ENCODE measurements around the gene HSPB6. TPM values are rescaled to one million over a fixed set of nuclear protein-coding genes. Genes with fewer than 3 reads are reported as not detected.
"Not testable (repeated sequence)": the region's sequence is repeated elsewhere in the genome, so short reads cannot be mapped to it uniquely, and the experiment has no call there.

Gene HSPB6
- total RNA-seq, 1 donor from 2014 or later = 0.13 TPM

GRCh38 chr19:35786299-35787160 is 29.7 kb upstream of the HSPB6 start:
- DNase-seq (ENCODE audit: low read depth in 2 of 2) = no peak

DNA sequence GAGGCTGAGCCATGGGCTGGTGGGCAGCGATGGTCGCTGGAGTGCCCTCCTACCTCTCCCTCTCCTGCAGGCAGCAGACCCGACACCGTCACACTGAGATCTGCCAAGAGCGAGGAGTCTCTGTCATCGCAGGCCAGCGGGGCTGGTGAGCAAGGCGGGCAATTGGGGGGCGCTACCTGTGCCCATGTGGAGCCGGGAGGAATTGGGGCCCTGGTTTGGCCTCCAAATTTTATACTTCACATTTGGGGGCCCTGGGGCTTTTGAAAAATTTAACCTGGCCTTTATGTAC is 28.5 kb upstream of the HSPB6 start:
- no peak for DNase-seq (ENCODE audit: low read depth in 2 of 2)

- no peak for DNase-seq (ENCODE audit: low read depth in 2 of 2)
These were observed 27.9 kb upstream of the HSPB6 start for GRCh38 chr19:35784503-35785338.

GRCh38 chr19:35783469-35784434 is 26.9 kb upstream of the HSPB6 start:
- no peak for DNase-seq (ENCODE audit: low read depth in 2 of 2)

- DNase-seq (ENCODE audit: low read depth in 2 of 2) = no peak
These were observed 25.8 kb upstream of the HSPB6 start for GRCh38 chr19:35782589-35782988.

GRCh38 chr19:35781650-35782049 is 24.8 kb upstream of the HSPB6 start:
- DNase-seq (ENCODE audit: low read depth in 2 of 2) = no peak

GRCh38 chr19:35780717-35781116 is 23.9 kb upstream of the HSPB6 start:
- DNase-seq (ENCODE audit: low read depth in 2 of 2) = no peak

GRCh38 chr19:35780058-35780457 is 23.2 kb upstream of the HSPB6 start:
- no peak for DNase-seq (ENCODE audit: low read depth in 2 of 2)

DNA sequence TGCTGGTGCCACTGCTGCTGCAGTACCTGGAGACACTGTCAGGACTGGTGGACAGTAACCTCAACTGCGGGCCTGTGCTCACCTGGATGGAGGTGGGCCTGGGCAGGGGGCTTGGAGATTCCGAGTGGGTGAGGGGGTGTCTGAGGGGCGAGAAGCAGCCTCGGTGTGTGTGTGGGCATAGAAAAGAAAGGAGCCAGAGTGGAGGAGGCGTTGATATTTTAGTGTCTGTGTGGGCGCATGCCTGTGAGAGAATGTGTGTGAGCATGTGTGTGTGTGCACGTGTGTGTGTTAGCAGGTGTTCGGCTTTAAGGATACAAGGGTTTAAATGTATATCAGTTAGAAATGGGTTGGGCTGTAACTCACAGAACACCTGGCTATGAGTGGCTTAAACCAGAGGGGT is 22.2 kb upstream of the HSPB6 start:
- DNase-seq (ENCODE audit: low read depth in 2 of 2) = no peak

DNA sequence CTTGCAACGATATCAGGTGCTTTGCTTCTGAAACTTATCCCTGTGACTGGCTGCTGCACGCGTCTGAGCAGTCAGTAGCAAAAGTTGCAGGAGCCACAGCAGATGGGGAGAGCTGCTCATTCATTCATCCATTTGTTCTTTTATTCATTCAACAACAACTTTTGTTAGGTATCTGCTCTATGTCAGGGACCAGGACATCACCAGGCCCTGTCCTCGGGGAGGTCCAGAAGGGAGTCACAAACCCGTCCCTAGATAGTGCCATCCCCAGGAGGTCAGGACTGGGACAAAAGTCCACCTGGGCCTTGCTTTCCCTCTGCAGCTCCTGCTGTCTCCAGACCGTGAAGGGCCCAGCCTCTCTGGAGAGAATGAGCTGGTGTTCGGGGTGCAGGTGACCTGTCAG is 21.1 kb upstream of the HSPB6 start:
- no peak for DNase-seq (ENCODE audit: low read depth in 2 of 2)

DNA sequence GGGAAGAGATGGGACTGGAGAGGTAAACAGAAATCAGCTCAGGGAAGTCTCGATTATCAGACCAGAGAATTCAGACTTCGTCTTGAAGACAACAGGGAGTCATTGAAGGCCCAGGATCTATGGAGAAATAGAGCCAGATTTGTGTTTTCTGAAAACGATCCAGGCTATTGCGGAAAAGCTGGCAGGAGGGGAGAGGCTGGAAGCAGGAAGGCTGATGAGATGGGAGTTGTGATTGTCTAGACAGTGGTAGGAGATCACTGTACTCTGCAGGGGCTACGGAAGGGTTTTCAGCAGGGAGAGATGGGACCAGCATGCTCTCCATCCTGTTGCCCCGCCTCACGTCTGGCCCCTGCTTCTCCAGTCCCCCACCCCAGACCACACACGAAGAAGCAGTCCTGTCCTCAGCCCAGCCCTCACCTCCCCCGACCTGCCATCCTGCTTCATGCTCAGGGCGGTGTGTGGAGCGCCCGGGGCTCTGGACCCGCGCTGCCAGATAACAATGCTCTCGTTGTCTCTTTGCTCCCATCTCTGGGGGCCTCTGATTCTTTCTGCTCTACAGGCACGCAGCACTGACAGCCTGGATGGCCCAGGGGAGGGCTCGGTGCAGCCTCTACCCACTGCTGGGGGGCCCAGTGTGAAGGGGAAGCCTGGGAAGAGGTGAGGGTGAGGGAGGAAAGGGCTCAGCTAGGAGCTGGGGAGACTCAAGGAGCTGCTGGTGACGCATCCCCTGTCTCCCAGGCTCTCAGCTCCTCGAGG is 20.4 kb upstream of the HSPB6 start:
- no peak for DNase-seq (ENCODE audit: low read depth in 2 of 2)

GRCh38 chr19:35776102-35776788 is 19.4 kb upstream of the HSPB6 start:
- no peak for DNase-seq (ENCODE audit: low read depth in 2 of 2)

GRCh38 chr19:35775298-35776101 is 18.7 kb upstream of the HSPB6 start, which contains the start of gene ARHGAP33:
ARHGAP33 (plus strand) TSS chr19:35775564; CDS start chr19:35775659, 95 bp downstream.
- DNase-seq (ENCODE audit: low read depth in 2 of 2) = peak; percentile 87 to 97

DNA sequence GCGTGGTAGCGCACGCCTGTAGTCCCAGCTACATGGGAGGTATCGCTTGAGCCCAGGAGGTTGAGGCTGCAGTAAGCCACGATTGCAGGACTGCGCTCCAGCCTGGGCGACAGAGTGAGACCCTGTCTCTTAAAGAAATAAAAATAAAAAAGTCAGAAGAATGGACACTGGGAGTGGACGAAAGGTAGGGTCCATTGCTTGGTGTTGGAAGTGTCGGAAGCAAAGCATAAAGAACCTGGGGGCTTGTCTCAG is 18.1 kb upstream of the HSPB6 start:
- DNase-seq (ENCODE audit: low read depth in 2 of 2) = no peak

GRCh38 chr19:35774274-35775045 is 17.6 kb upstream of the HSPB6 start:
- no peak for DNase-seq (ENCODE audit: low read depth in 2 of 2)

DNA sequence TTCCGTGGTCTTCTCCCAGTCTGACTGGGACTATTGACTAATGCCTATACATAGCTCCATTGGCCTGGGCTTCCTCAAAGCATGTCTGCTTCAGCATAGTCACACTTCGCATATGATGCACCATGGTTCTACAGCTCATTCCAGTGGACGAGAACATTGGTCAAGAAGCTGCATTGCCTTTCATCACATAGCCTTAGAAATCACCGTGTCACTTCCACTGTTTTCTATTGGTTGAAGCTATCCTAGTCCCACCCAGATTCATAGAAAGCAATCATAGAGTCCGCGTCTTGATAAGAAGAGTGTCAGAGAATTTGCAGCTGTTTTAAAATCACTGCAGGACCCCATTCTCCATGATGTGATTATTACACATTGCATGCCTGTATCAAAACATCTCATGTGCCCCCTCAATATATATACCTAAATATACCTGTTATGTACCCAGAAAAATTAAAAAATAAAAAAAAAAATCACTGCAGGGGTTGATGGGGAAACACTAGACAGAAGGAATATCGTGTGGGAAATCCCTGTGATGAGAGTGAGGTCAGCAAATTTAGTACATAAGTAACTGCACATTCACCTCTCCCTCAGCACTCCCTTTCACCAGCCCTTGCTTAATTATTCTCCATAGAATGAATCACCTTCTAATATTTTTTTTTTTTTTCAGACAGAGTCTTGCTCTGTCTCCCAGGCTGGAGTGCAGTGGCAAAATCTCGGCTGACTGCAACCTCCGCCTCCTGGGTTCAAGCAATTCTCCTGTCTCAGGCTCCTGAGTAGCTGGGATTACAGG is 16.4 kb upstream of the HSPB6 start:
- no peak for DNase-seq (ENCODE audit: low read depth in 2 of 2)

DNA sequence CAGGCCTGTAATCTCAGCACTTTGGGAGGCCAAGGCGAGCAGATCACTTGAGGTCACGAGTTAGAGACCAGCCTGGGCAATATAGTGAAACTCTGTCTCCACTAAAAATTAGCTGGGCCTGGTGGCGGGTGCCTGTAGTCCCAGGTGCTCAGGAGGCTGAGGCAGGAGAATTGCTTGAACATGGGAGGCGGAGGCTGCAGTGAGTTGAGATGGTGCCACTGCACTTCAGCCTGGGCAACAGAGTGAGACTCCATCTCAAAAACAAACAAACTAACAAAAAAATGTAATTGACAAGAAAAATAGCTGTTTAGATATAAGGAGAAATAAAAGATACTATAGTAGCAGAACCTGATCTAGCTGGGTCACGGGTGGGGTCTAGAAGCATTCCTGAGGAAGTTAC is 15.5 kb upstream of the HSPB6 start:
- DNase-seq (ENCODE audit: low read depth in 2 of 2) = not testable (repeated sequence)

DNA sequence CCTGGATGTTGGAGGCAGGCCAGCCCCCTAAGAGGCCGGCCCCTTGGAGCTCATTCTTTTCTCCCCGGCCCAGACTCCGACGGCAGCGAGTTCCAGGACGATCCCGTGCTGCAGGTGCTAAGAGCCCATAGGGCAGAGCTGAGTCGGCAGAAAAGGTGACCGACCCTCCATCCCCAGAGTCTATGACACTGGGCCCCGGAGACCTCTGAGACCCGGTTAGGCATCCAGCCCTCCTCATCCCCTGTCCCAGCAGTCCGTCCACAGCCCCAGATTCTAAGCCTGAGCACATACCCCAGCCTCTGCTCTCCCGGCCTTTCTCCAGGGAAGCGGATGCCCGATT is 11.2 kb upstream of the HSPB6 start:
- DNase-seq (ENCODE audit: low read depth in 2 of 2) = no peak

Measured in dermis microvascular lymphatic vessel endothelial cell (primary cell).